ENCODE data around the gene MAP3K2.

The MAP3K2 gene, protein sequence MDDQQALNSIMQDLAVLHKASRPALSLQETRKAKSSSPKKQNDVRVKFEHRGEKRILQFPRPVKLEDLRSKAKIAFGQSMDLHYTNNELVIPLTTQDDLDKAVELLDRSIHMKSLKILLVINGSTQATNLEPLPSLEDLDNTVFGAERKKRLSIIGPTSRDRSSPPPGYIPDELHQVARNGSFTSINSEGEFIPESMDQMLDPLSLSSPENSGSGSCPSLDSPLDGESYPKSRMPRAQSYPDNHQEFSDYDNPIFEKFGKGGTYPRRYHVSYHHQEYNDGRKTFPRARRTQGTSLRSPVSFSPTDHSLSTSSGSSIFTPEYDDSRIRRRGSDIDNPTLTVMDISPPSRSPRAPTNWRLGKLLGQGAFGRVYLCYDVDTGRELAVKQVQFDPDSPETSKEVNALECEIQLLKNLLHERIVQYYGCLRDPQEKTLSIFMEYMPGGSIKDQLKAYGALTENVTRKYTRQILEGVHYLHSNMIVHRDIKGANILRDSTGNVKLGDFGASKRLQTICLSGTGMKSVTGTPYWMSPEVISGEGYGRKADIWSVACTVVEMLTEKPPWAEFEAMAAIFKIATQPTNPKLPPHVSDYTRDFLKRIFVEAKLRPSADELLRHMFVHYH

DNA sequence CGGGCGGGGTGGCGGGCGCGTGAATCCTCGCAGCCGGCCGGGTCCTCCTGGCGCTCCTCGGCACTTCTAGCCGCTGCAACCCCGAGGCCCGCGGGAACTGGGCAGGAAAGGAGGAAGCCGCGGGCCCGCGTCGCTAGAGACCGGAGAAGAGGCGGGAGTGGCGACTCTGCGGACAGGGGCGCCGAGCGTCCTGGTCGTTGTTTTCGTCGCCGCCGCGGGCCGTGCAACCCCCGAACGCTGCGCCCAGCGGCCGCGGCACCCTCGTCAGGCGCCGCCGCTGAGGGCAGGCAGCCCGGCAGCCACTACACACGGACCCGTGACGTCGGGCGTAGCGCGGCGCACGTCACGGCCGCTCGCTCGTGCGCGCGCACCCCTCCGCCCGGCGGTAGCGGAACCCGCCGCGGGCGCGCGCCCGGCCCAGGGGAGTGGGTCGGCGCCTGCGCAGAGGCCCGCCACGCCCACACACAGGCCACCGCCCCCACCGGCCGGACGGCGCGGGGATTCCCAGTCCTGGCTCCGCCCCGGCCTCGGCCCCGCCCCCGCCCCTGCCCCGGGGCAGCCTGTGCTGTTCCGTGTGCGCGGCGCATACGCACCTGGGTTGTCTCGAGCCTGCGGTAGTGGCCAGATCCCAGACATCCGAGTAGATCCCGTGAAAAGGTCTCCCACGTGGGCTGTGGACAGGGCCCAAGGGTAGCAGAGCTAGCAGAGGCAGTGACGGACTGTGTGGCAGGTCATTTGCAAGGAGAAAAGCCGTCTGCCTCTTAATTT, at the start of gene MAP3K2:
Gene MAP3K2 (minus strand): TSS at position 321 of the 768 bp plus-strand sequence. CDS start 44,846 bp downstream, outside the sequence.
- peak within 1 kb of the TSS; percentile 59 for H3K4me3 ChIP-seq (ENCODE audit: low read length)
- no peaks in the 10 kb centered on the region for H3K9me3 ChIP-seq (ENCODE audit: low read length)
- H3K36me3 ChIP-seq (ENCODE audit: insufficient read depth, low read length) = no peaks in the 10 kb centered on the region
- H3K27me3 ChIP-seq (ENCODE audit: insufficient read depth, low read length) = no peaks in the 10 kb centered on the region
- H3K4me1 ChIP-seq (ENCODE audit: insufficient read depth, low read length) = peaks cover 20% of the 10 kb centered on the region
- peak within 1 kb of the TSS; percentile 94 for H2AFZ ChIP-seq (ENCODE audit: low read depth, low read length)

DNA sequence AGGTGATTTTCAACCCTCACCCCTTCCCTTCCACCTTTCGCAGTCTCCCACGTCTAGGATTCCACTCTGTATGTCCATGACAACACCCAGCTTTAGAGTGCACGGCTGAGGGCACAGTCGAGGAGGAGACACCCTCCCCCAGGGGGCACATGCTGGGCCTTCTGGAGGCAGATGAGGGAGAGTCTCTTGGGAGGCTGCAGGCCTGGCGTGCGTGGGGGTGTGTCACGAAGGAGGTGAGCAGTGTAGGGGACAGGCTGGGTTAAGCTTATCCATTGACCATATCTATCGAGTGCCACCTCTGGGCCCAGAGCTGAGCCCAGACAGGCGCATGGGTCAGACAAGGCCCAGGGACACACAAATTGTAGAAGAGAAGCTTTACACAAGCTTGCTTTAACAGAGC, 49.3 kb upstream of the MAP3K2 start:
- Histone ChIP-seq H3K36me3 (ENCODE audit: insufficient read depth, low read length) (no peaks in the 10 kb centered on the region), H3K27me3 (ENCODE audit: insufficient read depth, low read length) (no peaks in the 10 kb centered on the region), H3K9me3 (ENCODE audit: low read length) (peaks cover 3% of the 10 kb centered on the region), H3K4me1 (ENCODE audit: insufficient read depth, low read length) (no peaks in the 10 kb centered on the region), H3K4me3 (ENCODE audit: low read length) (no peak overlapping the region), H2AFZ (ENCODE audit: low read depth, low read length) (no peak overlapping the region)

DNA sequence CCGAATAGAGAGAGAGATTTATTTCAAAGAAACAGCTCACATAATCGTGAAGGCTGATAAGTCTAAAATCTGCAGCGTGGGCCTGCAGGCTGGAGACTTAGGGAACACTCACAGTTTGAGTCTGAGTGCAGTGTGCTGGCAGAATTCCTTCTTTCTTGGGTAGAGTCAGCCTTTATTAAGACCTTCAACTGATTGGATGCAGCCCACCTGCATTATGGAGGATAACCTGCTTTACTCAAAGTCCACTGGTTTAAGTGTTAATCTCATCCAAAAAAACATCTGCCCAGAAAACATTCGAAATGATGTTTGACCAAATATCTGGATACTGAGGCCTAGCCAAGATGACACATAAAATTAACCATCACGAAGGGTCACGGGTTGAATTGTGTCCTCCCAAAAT, 46.7 kb upstream of the MAP3K2 start:
- no peaks in the 10 kb centered on the region for H3K27me3 ChIP-seq (ENCODE audit: insufficient read depth, low read length)

DNA sequence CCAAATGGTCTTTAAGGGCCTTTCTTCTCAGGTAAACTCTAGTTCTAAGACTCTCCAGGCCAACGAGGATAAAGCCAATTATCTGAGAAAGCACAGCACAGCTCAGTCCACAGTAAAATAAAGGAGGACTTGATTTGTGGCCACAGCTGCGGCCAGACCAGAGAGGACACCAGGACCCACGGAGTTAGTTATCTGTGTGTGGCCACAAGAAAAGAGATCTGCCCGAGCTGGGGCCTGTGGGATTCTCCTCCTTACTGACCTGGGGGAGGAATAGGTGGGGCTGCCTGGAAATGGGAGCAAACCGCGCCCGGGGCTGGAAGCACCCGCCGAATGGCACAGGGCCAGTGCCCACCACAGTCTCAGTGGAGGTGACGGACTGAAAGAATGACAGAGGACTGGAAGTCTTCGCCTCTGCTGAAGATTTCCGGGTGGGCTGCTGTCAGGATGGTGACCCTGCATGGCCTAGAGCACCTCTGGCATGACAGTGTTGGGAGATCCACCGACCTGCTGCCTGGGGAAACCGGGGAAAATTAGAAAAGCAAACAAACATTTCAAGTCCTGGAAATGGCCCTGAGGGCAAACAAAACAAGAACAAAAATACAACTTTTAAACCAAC, 43.7 kb upstream of the MAP3K2 start:
- H3K27me3 ChIP-seq (ENCODE audit: insufficient read depth, low read length) = peaks cover 3% of the 10 kb centered on the region
- no peaks in the 10 kb centered on the region for H3K36me3 ChIP-seq (ENCODE audit: insufficient read depth, low read length)
- no peaks in the 10 kb centered on the region for H3K4me1 ChIP-seq (ENCODE audit: insufficient read depth, low read length)
- H3K9me3 ChIP-seq (ENCODE audit: low read length) = no peaks in the 10 kb centered on the region
- no peak overlapping the region for H2AFZ ChIP-seq (ENCODE audit: low read depth, low read length)
- no peak overlapping the region for H3K4me3 ChIP-seq (ENCODE audit: low read length)

More for the DNA sequence above, 46.7 kb upstream of the MAP3K2 start:
- peaks cover under 1% of the 10 kb centered on the region for H3K9me3 ChIP-seq (ENCODE audit: low read length)
- H3K4me1 ChIP-seq (ENCODE audit: insufficient read depth, low read length) = no peaks in the 10 kb centered on the region
- no peak overlapping the region for H2AFZ ChIP-seq (ENCODE audit: low read depth, low read length)
- H3K4me3 ChIP-seq (ENCODE audit: low read length) = no peak overlapping the region
- no peaks in the 10 kb centered on the region for H3K36me3 ChIP-seq (ENCODE audit: insufficient read depth, low read length)

DNA sequence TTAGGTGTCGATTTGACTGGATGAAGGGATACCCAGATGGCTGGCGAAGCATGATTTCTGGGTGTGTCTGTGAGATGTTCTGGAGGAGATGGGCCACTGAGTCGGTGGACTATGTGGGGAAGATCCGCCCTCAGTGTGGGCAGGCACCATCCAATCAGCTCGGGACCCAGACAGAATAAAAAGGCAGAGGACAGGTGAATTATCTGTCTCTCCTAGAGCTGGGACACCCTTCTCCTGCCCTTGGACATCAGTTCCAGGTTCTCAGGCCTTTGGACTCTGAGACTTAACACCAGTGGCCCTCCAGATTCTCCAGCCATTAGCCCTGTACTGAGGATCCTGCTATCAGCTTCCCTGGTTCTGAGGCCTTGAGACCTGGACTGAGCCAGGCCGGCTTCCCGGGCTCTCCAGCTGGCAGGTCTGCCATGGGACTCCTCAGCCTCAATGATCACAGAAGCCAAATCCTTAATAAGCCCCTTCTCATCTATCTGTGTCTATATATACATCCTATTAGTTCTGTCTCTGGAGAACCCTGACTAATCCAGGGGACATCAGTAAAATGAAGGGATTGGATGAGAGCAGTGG, 42.2 kb upstream of the MAP3K2 start:
- no peaks in the 10 kb centered on the region for H3K36me3 ChIP-seq (ENCODE audit: insufficient read depth, low read length)
- H2AFZ ChIP-seq (ENCODE audit: low read depth, low read length) = no peak overlapping the region
- H3K4me3 ChIP-seq (ENCODE audit: low read length) = no peak overlapping the region
- H3K9me3 ChIP-seq (ENCODE audit: low read length) = no peaks in the 10 kb centered on the region
- peaks cover 11% of the 10 kb centered on the region for H3K27me3 ChIP-seq (ENCODE audit: insufficient read depth, low read length)
- H3K4me1 ChIP-seq (ENCODE audit: insufficient read depth, low read length) = peaks cover 4% of the 10 kb centered on the region

DNA sequence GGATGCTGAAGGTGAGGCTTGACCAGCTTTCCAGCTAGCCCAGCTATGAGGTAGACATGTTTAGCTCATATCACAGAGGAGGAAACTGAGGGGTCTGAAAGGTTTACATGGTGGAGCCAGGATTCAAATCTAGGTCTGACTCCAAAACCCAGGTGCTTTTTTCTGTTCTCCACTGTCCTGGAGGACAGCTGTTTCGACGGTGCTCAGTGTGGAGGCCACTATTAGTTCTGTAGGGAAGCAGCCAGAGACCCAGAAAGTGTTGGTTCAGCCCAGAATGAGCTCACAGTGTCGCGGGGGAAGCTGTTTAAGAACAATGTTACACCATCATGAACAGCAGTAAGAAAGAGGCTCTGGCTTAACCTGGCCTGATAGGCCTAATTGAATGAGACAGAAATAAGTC, 41.5 kb upstream of the MAP3K2 start:
- Histone ChIP-seq H3K4me3 (ENCODE audit: low read length) (no peak overlapping the region), H3K36me3 (ENCODE audit: insufficient read depth, low read length) (no peaks in the 10 kb centered on the region), H3K27me3 (ENCODE audit: insufficient read depth, low read length) (peaks cover 14% of the 10 kb centered on the region), H3K4me1 (ENCODE audit: insufficient read depth, low read length) (peaks cover 6% of the 10 kb centered on the region), H3K9me3 (ENCODE audit: low read length) (no peaks in the 10 kb centered on the region), H2AFZ (ENCODE audit: low read depth, low read length) (no peak overlapping the region)

DNA sequence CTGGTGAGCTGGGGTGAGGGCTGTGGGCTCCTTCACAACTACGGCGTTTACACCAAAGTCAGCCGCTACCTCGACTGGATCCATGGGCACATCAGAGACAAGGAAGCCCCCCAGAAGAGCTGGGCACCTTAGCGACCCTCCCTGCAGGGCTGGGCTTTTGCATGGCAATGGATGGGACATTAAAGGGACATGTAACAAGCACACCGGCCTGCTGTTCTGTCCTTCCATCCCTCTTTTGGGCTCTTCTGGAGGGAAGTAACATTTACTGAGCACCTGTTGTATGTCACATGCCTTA, 41.0 kb upstream of the MAP3K2 start:
- no peak overlapping the region for H2AFZ ChIP-seq (ENCODE audit: low read depth, low read length)
- peaks cover 16% of the 10 kb centered on the region for H3K27me3 ChIP-seq (ENCODE audit: insufficient read depth, low read length)
- H3K4me3 ChIP-seq (ENCODE audit: low read length) = no peak overlapping the region
- H3K4me1 ChIP-seq (ENCODE audit: insufficient read depth, low read length) = peaks cover 6% of the 10 kb centered on the region
- H3K9me3 ChIP-seq (ENCODE audit: low read length) = no peaks in the 10 kb centered on the region
- no peaks in the 10 kb centered on the region for H3K36me3 ChIP-seq (ENCODE audit: insufficient read depth, low read length)

DNA sequence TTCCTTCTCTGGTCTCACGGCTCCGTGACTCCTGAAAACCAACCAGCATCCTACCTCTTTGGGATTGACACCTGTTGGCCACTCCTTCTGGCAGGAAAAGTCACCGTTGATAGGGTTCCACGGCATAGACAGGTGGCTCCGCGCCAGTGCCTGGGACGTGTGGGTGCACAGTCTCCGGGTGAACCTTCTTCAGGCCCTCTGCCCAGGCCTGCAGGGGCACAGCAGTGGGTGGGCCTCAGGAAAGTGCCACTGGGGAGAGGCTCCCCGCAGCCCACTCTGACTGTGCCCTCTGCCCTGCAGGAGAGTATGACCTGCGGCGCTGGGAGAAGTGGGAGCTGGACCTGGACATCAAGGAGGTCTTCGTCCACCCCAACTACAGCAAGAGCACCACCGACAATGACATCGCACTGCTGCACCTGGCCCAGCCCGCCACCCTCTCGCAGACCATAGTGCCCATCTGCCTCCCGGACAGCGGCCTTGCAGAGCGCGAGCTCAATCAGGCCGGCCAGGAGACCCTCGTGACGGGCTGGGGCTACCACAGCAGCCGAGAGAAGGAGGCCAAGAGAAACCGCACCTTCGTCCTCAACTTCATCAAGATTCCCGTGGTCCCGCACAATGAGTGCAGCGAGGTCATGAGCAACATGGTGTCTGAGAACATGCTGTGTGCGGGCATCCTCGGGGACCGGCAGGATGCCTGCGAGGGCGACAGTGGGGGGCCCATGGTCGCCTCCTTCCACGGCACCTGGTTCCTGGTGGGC, 40.5 kb upstream of the MAP3K2 start:
- Histone ChIP-seq H3K9me3 (ENCODE audit: low read length) (no peaks in the 10 kb centered on the region), H3K27me3 (ENCODE audit: insufficient read depth, low read length) (peaks cover 21% of the 10 kb centered on the region), H3K4me3 (ENCODE audit: low read length) (no peak overlapping the region), H2AFZ (ENCODE audit: low read depth, low read length) (no peak overlapping the region), H3K36me3 (ENCODE audit: insufficient read depth, low read length) (no peaks in the 10 kb centered on the region), H3K4me1 (ENCODE audit: insufficient read depth, low read length) (peaks cover 6% of the 10 kb centered on the region)

DNA sequence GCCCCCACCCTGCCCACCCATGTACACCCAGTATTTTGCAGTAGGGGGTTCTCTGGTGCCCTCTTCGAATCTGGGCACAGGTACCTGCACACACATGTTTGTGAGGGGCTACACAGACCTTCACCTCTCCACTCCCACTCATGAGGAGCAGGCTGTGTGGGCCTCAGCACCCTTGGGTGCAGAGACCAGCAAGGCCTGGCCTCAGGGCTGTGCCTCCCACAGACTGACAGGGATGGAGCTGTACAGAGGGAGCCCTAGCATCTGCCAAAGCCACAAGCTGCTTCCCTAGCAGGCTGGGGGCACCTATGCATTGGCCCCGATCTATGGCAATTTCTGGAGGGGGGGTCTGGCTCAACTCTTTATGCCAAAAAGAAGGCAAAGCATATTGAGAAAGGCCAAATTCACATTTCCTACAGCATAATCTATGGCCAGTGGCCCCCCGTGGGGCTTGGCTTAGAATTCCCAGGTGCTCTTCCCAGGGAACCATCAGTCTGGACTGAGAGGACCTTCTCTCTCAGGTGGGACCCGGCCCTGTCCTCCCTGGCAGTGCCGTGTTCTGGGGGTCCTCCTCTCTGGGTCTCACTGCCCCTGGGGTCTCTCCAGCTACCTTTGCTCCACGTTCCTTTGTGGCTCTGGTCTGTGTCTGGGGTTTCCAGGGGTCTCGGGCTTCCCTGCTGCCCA, 39.7 kb upstream of the MAP3K2 start:
- Histone ChIP-seq H2AFZ (ENCODE audit: low read depth, low read length) (no peak overlapping the region), H3K4me3 (ENCODE audit: low read length) (no peak overlapping the region), H3K9me3 (ENCODE audit: low read length) (no peaks in the 10 kb centered on the region), H3K36me3 (ENCODE audit: insufficient read depth, low read length) (no peaks in the 10 kb centered on the region), H3K27me3 (ENCODE audit: insufficient read depth, low read length) (peaks cover 26% of the 10 kb centered on the region), H3K4me1 (ENCODE audit: insufficient read depth, low read length) (peaks cover 6% of the 10 kb centered on the region)

DNA sequence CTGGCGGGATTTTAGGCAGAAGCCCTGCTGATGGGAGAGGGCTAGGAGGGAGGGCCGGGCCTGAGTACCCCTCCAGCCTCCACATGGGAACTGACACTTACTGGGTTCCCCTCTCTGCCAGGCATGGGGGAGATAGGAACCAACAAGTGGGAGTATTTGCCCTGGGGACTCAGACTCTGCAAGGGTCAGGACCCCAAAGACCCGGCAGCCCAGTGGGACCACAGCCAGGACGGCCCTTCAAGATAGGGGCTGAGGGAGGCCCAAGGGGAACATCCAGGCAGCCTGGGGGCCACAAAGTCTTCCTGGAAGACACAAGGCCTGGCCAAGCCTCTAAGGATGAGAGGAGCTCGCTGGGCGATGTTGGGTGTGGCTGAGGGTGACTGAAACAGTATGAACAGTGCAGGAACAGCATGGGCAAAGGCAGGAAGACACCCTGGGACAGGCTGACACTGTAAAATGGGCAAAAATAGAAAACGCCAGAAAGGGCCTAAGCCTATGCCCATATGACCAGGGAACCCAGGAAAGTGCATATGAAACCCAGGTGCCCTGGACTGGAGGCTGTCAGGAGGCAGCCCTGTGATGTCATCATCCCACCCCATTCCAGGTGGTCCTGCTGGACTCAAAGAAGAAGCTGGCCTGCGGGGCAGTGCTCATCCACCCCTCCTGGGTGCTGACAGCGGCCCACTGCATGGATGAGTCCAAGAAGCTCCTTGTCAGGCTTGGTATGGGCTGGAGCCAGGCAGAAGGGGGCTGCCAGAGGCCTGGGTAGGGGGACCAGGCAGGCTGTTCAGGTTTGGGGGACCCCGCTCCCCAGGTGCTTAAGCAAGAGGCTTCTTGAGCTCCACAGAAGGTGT, 39.0 kb upstream of the MAP3K2 start:
- Histone ChIP-seq H3K4me1 (ENCODE audit: insufficient read depth, low read length) (peaks cover 6% of the 10 kb centered on the region), H2AFZ (ENCODE audit: low read depth, low read length) (no peak overlapping the region), H3K9me3 (ENCODE audit: low read length) (no peaks in the 10 kb centered on the region), H3K27me3 (ENCODE audit: insufficient read depth, low read length) (peaks cover 34% of the 10 kb centered on the region), H3K4me3 (ENCODE audit: low read length) (no peak overlapping the region), H3K36me3 (ENCODE audit: insufficient read depth, low read length) (no peaks in the 10 kb centered on the region)

Data from neuron (in vitro differentiated cells).